Ishikawa (cell line): Measurements from ENCODE around the gene SORCS3.

Experiments used
- CEBPB ChIP-seq: IDR thresholded peaks from 2 replicates; pipeline ENCODE4 v1.6.1; 2012
- EP300 ChIP-seq: IDR thresholded peaks from 2 replicates; pipeline ENCODE4 v1.6.1; 2012; ENCODE audit warnings: borderline replicate concordance
- NFIC ChIP-seq: IDR thresholded peaks from 2 replicates; pipeline ENCODE4 v1.6.1; 2012
- RAD21 ChIP-seq: IDR thresholded peaks from 2 replicates; pipeline ENCODE4 v1.6.1; 2012; ENCODE audit warnings: low read depth
- TAF1 ChIP-seq: IDR thresholded peaks from 2 replicates; pipeline ENCODE4 v1.6.1; 2012; ENCODE audit warnings: low read depth, mild to moderate bottlenecking
- TEAD4 ChIP-seq: IDR thresholded peaks from 2 replicates; pipeline ENCODE4 v1.6.1; 2012
- USF1 ChIP-seq: IDR thresholded peaks from 2 replicates; pipeline ENCODE4 v1.6.1; 2012

GRCh38 chr10:105073999-105074398 lies 432.9 kb downstream of the SORCS3 start:
- TF ChIP-seq NFIC (no peak), TAF1 (no peak), TEAD4 (no peak), RAD21 (no peak), CEBPB (no peak), EP300 (no peak), USF1 (no peak)
